ENCODE results near the gene ELN. TPM values are rescaled to one million over a fixed set of nuclear protein-coding genes. Genes with fewer than 3 reads are reported as not detected.
A peak's percentile ranks its signal among the peaks of the same experiment; 100 is the strongest.

ELN gene
- total and polyA plus RNA-seq, 2 donors (not counting 1 experiment from before 2014, with no cell fraction given): 2.1 to 11.0 TPM

GRCh38 chr7:74092964-74093471 is 65.0 kb downstream of the ELN start:
- DNase-seq (ENCODE audit: low read depth in 2 of 2): peak in 1 of 2 donors; percentile 59
- Histone ChIP-seq H3K4me1 (ENCODE audit: control insufficient read depth, extremely low read depth, insufficient read depth, low read length) (peaks cover 27% of the 10 kb centered on the region), H2AFZ (ENCODE audit: low read length) (no peak overlapping the region), H3K36me3 (ENCODE audit: control insufficient read depth, insufficient read depth, low read length) (peaks cover 11% of the 10 kb centered on the region), H3K27me3 (ENCODE audit: control insufficient read depth, insufficient read depth, low read length) (no peaks in the 10 kb centered on the region), H3K79me2 (ENCODE audit: control insufficient read depth, insufficient read depth, low read length) (peaks cover 3% of the 10 kb centered on the region), H3K4me3 (replicated peaks in 1 of 4; ENCODE audit: control extremely low read depth in 1 of 4, insufficient read depth in 1 of 4, low read depth in 3 of 4, low read length in 4 of 4) (no peak overlapping the region), H3K9me3 (ENCODE audit: control insufficient read depth, insufficient read depth, low read depth, low read length) (no peaks in the 10 kb centered on the region), H3K4me2 (ENCODE audit: extremely low read depth, insufficient read depth, low read length) (no peak overlapping the region), H3K9ac (ENCODE audit: insufficient read depth, low read length) (peak overlapping the region; percentile 27), H4K20me1 (ENCODE audit: control insufficient read depth, extremely low read depth, insufficient read depth, low read length) (no peaks in the 10 kb centered on the region), H3K27ac (ENCODE audit: insufficient read depth, low read length) (peak overlapping the region; percentile 82)
- TF ChIP-seq CTCF (conservative IDR thresholded peaks at IDR 0.05 in 1 of 2, IDR thresholded peaks at IDR 0.05 in 1 of 2; ENCODE audit: low read depth in 1 of 2, low read length in 2 of 2) (no peak), EZH2 (IDR thresholded peaks at IDR 0.05; ENCODE audit: low read length, missing control alignments) (no peak)

- no peak for TF ChIP-seq EZH2 (IDR thresholded peaks at IDR 0.05; ENCODE audit: low read length, missing control alignments)
- no peak for TF ChIP-seq CTCF (conservative IDR thresholded peaks at IDR 0.05 in 1 of 2, IDR thresholded peaks at IDR 0.05 in 1 of 2; ENCODE audit: low read depth in 1 of 2, low read length in 2 of 2)
- Histone ChIP-seq H3K79me2 (ENCODE audit: control insufficient read depth, insufficient read depth, low read length) (peaks cover 3% of the 10 kb centered on the region), H3K36me3 (ENCODE audit: control insufficient read depth, insufficient read depth, low read length) (peaks cover 11% of the 10 kb centered on the region), H4K20me1 (ENCODE audit: control insufficient read depth, extremely low read depth, insufficient read depth, low read length) (no peaks in the 10 kb centered on the region), H3K9ac (ENCODE audit: insufficient read depth, low read length) (peak overlapping the region; percentile 46), H3K4me3 (replicated peaks in 1 of 4; ENCODE audit: control extremely low read depth in 1 of 4, insufficient read depth in 1 of 4, low read depth in 3 of 4, low read length in 4 of 4) (no peak overlapping the region), H3K27me3 (ENCODE audit: control insufficient read depth, insufficient read depth, low read length) (no peaks in the 10 kb centered on the region), H3K9me3 (ENCODE audit: control insufficient read depth, insufficient read depth, low read depth, low read length) (no peaks in the 10 kb centered on the region), H3K4me1 (ENCODE audit: control insufficient read depth, extremely low read depth, insufficient read depth, low read length) (peaks cover 27% of the 10 kb centered on the region), H2AFZ (ENCODE audit: low read length) (no peak overlapping the region), H3K4me2 (ENCODE audit: extremely low read depth, insufficient read depth, low read length) (peak overlapping the region; percentile 59), H3K27ac (ENCODE audit: insufficient read depth, low read length) (peak overlapping the region; percentile 82)
- DNase-seq (ENCODE audit: low read depth in 2 of 2): no peak
Measured at GRCh38 chr7:74093671-74094223, 65.8 kb downstream of the ELN start.

- H3K4me2 ChIP-seq (ENCODE audit: extremely low read depth, insufficient read depth, low read length): peak overlapping the region; percentile 59
- H2AFZ ChIP-seq (ENCODE audit: low read length): no peak overlapping the region
- H3K4me3 ChIP-seq (replicated peaks in 1 of 4; ENCODE audit: control extremely low read depth in 1 of 4, insufficient read depth in 1 of 4, low read depth in 3 of 4, low read length in 4 of 4): peak overlapping the region in 3 of 4 experiments; percentile 6 to 42 (median 26)
- TF ChIP-seq EZH2 (IDR thresholded peaks at IDR 0.05; ENCODE audit: low read length, missing control alignments) (no peak), CTCF (conservative IDR thresholded peaks at IDR 0.05 in 1 of 2, IDR thresholded peaks at IDR 0.05 in 1 of 2; ENCODE audit: low read depth in 1 of 2, low read length in 2 of 2) (no peak)
- peak; percentile 89 to 97 for DNase-seq (ENCODE audit: low read depth in 2 of 2)
- peak overlapping the region; percentile 51 for H3K9ac ChIP-seq (ENCODE audit: insufficient read depth, low read length)
- H3K27ac ChIP-seq (ENCODE audit: insufficient read depth, low read length): peak overlapping the region; percentile 82
- no peaks in the 10 kb centered on the region for H3K9me3 ChIP-seq (ENCODE audit: control insufficient read depth, insufficient read depth, low read depth, low read length)
- no peaks in the 10 kb centered on the region for H3K27me3 ChIP-seq (ENCODE audit: control insufficient read depth, insufficient read depth, low read length)
- H4K20me1 ChIP-seq (ENCODE audit: control insufficient read depth, extremely low read depth, insufficient read depth, low read length): no peaks in the 10 kb centered on the region
- H3K79me2 ChIP-seq (ENCODE audit: control insufficient read depth, insufficient read depth, low read length): peaks cover 3% of the 10 kb centered on the region
- peaks cover 11% of the 10 kb centered on the region for H3K36me3 ChIP-seq (ENCODE audit: control insufficient read depth, insufficient read depth, low read length)
- H3K4me1 ChIP-seq (ENCODE audit: control insufficient read depth, extremely low read depth, insufficient read depth, low read length): peaks cover 27% of the 10 kb centered on the region
Measured at GRCh38 chr7:74094224-74095101, 66.5 kb downstream of the ELN start.

All from fibroblast of lung (primary cell).